Stimulated activated CD4-positive, alpha-beta T cell treated with anti-CD3 and anti-CD28 coated beads, Interleukin-12 subunit alpha, Interleukin-12 subunit beta, amount 100 ng/mL, for 48 hours (primary cell): ENCODE measurements around the gene TAF1A.
"Not testable (repeated sequence)": the region's sequence is repeated elsewhere in the genome, so short reads cannot be mapped to it uniquely, and the experiment has no call there.

Experiments
- DNase-seq, 3 donors: peaks; one replicate each; pipeline ENCODE4 v3.0.0-alpha.2; 2020; ENCODE audit warnings: low read depth in 2 of 3, low spot score in 1 of 3

The TAF1A gene

GRCh38 chr1:222589462-222590302 lies at the start of gene TAF1A:
Gene TAF1A (minus strand): TSS chr1:222589933.
- DNase-seq = peak; percentile 71 to 80 (median 80)

GRCh38 chr1:222634180-222635013 lies 44.7 kb upstream of the TAF1A start:
- peak in 2 of 3 donors; percentile 49 to 85 for DNase-seq

- DNase-seq = no peak
Observed at GRCh38 chr1:222632749-222633148, 43.0 kb upstream of the TAF1A start.

GRCh38 chr1:222631611-222632208 lies 42.0 kb upstream of the TAF1A start:
- DNase-seq = no peak

- DNase-seq = no peak
Observed at GRCh38 chr1:222629921-222630535, 40.3 kb upstream of the TAF1A start.

- DNase-seq = no peak
Observed at GRCh38 chr1:222627232-222627631, 37.5 kb upstream of the TAF1A start.

GRCh38 chr1:222624214-222624613 lies 34.5 kb upstream of the TAF1A start:
- no peak for DNase-seq

- no peak for DNase-seq
Observed at GRCh38 chr1:222623458-222623857, 33.7 kb upstream of the TAF1A start.

GRCh38 chr1:222622765-222623164 lies 33.0 kb upstream of the TAF1A start:
- no peak for DNase-seq

- DNase-seq = no peak
Observed at GRCh38 chr1:222620566-222620965, 30.8 kb upstream of the TAF1A start.

- DNase-seq = peak in 1 of 3 donors; percentile 6
Observed at GRCh38 chr1:222618880-222619596, 29.3 kb upstream of the TAF1A start.

GRCh38 chr1:222618001-222618879 lies 28.5 kb upstream of the TAF1A start, which contains the start of gene MIA3:
Gene MIA3 (plus strand): TSS chr1:222618097. CDS start chr1:222618111, 14 bp downstream.
- DNase-seq = peak in 2 of 3 donors; percentile 38 to 64

- DNase-seq = peak; percentile 64 to 85 (median 81)
Observed at GRCh38 chr1:222617367-222617951, 27.7 kb upstream of the TAF1A start.

- DNase-seq = no peak
Observed at GRCh38 chr1:222616525-222616924, 26.8 kb upstream of the TAF1A start.

- no peak for DNase-seq
Observed at GRCh38 chr1:222613627-222614026, 23.9 kb upstream of the TAF1A start.

- DNase-seq = no peak
Observed at GRCh38 chr1:222610728-222611127, 21.0 kb upstream of the TAF1A start.

GRCh38 chr1:222609111-222609510 lies 19.4 kb upstream of the TAF1A start:
- DNase-seq = not testable (repeated sequence)

- no peak for DNase-seq
Observed at GRCh38 chr1:222606757-222607156, 17.0 kb upstream of the TAF1A start.

GRCh38 chr1:222601257-222601656 lies 11.5 kb upstream of the TAF1A start:
- no peak for DNase-seq
